AG08395 (cell line): Measurements from ENCODE around the gene PRKAG1.

Source experiments
- DNase-seq: peaks from one replicate; pipeline ENCODE4 v3.0.0; 2012; ENCODE audit warnings: mixed read lengths, low spot score

Gene PRKAG1

DNA sequence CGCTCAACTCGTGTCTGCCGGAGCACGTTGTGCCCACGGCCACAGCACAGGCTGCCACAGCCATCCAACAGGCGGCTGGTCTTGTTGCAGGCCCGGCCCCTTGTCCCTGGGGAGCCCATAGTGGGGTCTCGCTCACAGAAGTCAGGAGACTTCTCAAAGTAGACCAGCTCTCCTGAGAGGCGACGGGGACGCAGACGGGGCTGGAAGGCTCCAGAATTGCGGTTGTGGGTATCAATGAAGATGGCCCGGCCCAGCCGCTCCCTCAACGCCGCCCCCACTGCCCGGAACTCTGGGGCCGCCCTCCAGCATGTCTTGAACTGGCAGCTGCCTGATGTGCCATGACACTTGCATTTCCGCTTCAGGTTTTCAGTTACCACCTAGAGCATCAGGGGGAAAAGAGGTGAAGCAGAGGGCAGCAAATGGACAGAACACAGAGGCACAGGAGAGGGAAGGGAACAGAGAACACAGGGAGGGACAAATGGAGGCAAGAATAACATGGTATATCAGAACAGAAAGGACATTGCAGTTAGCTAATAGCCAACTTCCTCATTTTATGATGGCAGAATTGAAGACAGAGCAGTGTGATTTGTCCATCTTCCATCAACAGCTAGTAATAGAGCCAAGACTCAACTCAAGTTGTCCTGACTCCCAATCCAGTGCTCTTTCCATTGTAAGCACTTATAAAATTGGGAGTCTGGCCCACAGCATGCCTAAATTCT lies 52.2 kb downstream of the PRKAG1 start:
- DNase-seq: no peak

DNA sequence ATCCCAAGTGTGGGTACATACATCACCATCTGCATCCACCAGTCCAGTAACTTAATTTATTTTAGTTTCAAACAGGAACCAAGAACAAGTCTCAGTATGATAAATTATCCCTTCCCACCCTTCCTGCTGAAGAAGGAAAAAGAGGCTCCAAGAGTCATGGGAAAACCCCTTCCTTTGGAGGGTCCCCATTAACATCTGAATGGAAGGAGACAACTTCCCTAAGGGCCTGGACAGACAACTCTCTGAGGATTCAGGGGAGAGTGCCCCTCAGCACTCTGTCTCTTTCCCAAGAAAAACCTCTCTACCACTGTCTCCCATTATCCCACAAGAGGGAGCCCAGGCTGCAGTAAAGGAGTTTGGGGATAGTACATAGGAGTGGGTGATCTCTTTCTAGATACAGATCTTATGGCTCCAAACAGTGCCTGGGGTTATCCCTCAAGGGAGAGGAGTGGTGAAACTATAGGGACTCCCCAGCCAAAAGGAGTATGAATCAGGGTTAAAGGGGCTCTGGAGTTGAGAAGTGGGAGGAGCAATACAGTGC lies 53.2 kb downstream of the PRKAG1 start:
- DNase-seq: no peak

DNA sequence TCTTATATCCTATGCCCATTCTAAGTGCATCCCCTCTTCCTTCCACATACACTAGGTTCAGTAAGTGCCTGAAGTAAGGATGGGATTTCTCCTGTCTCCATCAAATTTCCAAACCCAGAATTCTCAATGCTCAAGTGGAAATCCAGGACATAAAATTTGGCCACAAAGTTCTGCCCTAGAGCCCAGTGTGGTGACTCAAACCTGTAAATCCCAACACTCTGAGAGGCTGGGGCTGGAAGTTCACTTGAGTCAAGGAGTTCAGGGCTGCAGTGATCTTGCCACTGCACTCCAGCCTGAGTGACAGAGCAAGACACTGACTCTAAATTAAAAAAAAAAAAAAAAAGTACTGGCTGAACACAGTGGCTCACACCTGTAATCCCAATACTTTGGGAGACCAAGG lies 56.8 kb downstream of the PRKAG1 start:
- no peak for DNase-seq

DNA sequence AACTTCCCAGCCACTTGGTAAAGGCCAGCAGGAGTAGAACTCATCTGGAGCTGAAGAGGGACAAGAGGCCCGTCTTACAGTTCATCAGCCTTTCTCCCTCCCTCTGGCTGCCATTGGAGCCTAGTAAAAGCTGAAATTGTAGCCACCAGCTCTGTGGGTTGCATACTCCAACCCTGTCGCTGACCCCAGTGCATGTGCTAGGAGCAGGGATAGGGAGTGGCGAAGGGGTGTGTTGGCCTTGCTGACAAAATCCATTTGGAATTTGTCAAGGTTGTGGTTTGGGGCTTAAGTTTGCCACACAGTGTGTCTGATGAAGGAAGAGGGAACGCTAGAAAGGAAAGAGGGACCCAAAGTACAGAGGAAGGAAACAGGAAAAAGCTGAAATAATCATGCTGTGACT lies 57.2 kb downstream of the PRKAG1 start:
- no peak for DNase-seq

DNA sequence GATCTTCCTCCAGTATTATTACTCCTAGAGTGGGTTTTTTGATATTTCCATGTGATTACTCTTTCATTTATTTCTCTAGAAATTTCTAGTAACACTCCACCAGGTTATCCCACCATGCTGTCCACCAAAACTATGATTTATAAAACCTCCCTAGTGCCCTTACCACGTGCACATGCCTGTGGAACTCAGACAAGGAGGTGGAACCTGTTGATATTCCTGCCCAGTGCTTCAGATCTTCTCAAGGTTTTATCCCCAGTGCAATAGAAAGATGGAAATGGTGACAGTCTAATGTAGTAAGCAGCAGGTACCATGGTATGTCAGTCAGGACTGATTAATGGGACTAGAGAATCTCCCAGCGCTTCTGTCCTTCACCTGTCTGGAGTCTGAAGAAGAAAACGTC lies 57.7 kb downstream of the PRKAG1 start:
- DNase-seq: no peak

DNA sequence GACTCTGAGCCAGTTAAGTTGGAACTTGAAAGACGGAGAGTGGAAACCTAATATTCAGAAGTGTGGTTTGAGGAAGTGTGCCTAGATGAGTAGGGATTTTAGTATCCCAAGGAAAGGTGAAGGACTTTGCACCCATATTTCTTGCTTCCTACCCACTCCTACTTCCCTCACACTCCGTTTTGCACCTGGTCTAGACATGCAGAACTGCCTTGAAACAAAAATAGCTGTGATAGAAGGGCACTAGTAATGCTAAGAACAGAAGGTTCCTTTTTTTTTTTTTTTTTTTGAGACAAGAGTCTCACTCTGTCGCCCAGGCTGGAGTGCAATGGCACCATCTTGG lies 60.6 kb downstream of the PRKAG1 start:
- DNase-seq: no peak

DNA sequence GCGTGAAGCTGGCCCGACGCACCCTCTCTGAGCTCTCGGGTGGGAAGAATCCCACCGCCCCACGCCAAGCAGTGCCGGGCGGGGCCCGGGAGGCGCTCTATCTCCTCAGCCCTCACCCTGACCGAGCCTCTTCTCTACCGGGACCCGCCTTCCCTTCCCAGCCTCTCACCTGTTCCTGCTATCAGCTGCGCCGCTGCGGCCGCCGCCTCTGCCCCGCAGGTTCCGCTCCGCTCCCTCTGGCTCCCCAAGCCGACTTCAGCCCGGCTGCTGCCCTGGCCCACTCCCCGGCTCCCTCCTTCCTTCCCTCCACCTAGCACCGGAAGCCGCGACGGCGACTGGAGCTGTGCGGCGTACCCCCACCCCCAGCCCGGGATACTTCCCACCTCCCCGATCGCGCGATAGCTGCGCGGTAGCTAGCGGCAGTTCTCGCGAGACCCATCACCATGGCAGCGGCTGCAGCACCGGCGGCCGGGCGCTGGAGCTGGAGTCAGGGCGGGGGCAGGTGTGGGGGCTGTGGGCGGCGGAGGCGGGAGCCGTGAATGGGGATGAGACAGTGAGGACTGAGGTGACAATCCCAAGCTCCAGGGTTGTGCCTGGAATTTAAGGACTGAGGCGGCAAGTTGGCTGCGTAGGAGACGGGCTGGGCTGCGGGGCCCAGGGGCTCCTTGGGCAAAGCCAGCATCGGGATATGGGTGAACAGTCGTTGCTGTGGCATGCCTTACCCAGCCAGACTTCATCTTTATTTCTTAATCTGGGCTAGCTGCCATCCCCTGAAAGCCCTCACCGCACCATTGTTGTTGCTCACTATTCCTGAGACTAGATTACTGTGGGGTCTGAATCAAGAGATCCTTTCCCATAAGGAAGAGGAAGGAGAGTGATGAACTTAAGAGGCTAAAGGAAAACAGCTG lies 61.2 kb downstream of the PRKAG1 start, which contains the start of gene ARF3:
Gene ARF3, minus strand, starts transcription at position 347 of the 908 bp plus-strand sequence. CDS start 16,392 bp downstream, outside the sequence.
- peak; percentile 97 for DNase-seq

DNA sequence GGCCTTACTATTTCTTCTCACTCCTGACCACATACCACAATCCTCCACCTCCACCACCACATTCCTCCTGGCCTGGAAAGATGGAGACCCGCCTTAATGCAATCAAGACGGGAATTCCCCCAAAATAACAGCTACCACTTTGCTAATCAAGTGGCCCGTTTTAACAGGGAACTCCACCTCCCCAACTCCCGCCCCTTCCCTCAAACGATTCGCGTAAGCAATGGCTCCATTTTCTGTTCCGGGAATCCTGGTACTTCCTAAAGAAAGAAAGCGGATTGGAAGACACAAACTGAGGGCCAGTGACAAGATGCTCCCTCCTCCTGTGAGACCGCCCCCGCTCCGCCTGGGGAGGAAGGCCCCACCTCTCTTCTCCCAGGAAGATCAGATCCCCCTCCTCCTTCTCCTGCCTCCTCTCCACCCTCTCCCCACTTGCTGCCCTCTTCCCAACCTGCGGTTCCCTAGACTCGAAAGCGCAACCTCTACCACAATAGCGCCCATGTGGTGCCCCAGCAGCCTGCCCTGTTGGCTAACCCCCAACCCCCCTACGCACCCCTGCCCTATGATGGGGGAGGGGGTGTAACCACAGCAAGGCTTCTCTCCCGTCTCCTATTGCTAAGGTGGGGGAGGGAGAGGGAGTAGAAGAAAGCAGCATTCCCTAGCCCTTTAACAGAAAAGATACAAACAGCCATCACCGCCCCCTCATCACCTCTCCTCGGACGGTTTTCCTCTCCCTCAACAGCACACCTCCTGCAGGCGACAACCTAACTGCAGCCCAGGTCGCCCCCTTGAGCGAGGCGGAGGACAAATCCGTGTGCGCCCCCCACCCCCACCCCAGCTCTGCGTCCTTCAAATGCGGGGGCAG lies 62.1 kb downstream of the PRKAG1 start:
- DNase-seq: peak; percentile 96

DNA sequence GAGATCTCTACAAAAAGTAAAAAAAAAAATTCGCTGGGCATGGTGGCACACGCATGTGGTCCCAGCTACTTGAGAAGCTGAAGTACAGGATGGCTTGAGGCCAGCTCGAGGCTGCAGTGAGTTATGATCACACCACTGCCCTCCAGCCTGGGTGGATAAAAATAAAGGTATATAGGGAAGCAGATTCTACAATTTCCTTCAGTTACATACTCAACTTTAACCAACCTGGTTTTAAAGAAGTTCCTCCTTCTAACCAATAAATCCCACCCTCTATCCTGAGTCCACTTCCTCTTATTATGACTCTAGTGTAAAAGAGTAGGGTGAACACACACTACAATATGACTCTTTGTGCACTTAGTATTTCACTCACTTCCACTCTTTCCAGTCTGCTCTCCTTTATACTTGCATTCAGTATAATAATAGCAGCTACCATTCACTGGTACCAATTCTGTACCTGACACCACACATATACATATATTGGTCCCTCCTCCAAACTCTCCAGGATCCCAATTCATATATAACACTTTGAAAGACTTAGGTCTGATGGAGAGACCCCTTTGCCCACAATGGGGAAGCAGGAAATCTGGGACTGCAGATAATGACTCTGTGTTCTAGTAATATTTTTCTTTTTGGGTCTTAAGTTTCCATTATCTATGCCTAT lies 63.6 kb downstream of the PRKAG1 start:
- DNase-seq: no peak

DNA sequence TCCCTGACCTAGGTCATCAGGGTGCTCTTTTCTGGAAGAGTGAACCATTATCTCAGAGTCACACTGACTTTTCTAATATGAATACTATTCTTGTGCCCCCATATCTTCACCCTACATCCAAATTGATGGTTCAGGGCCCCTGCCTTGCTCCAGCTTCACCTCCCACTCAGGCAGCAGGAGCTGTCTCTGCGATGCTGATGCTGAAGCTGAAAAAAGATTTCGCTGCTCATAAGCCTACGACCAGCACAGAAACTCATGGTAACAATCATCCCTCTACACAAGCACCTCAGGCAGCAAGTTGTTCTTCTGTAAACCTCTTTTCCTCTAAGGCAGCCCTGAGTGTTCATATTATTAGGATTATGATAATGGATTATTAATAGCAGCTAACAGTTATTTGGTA lies 64.5 kb downstream of the PRKAG1 start:
- no peak for DNase-seq

DNA sequence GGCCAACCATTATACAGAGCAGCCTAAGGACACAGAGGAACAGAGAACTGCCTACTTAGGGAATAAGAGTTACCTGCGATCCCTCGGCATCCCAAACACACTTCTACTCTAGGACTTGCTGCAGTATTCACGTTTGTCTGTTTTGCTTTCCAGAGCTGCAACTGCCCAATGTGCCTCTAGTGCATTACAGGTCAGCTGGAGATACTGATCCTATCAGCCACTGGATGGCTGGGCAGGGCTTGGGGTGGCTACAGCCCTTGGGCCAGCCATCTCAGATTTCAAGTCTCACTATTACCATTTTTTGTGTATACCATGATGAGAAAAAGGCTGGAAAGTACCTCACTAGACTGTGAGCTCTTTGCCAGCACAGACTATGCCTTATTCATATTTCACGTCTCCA lies 65.9 kb downstream of the PRKAG1 start:
- no peak for DNase-seq
